ENCODE results near the gene PABPN1L. TPM values are rescaled to one million over a fixed set of nuclear protein-coding genes. Genes with fewer than 3 reads are reported as not detected.

PABPN1L gene
- total and polyA plus RNA-seq, 12 donors = 0.22 to 3.3 (median 0.62) TPM; not detected in 4

DNA sequence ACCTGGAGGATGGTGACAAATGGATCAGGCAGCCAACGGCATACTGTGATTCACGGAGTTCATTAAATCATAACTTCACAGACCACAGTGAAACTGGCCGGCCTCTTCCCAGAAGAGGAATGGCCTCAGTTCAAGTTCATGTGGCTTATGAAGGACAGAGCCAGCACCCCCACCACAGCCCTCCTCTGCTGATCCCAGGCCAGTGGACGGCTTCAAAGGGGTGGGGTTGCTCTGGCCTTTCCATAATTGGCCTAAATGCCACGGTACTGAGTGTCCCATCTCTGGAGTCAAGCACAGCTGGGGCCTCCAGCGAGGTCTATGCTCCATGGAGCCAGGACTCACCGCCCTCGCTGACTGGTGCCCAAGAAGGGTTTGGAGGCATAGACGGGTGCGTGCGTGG lies 31.1 kb downstream of the PABPN1L start:
- TF ChIP-seq, protein P1, sequence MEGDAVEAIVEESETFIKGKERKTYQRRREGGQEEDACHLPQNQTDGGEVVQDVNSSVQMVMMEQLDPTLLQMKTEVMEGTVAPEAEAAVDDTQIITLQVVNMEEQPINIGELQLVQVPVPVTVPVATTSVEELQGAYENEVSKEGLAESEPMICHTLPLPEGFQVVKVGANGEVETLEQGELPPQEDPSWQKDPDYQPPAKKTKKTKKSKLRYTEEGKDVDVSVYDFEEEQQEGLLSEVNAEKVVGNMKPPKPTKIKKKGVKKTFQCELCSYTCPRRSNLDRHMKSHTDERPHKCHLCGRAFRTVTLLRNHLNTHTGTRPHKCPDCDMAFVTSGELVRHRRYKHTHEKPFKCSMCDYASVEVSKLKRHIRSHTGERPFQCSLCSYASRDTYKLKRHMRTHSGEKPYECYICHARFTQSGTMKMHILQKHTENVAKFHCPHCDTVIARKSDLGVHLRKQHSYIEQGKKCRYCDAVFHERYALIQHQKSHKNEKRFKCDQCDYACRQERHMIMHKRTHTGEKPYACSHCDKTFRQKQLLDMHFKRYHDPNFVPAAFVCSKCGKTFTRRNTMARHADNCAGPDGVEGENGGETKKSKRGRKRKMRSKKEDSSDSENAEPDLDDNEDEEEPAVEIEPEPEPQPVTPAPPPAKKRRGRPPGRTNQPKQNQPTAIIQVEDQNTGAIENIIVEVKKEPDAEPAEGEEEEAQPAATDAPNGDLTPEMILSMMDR (IDR thresholded peaks at IDR 0.05) = no peak
- TF ChIP-seq POLR2A (IDR thresholded peaks at IDR 0.05) = no peak
- peaks cover 0 to 18% of the 10 kb centered on the region in 2 donors for H3K36me3 ChIP-seq (replicated peaks in 1 of 2)
- H3K27me3 ChIP-seq = no peaks in the 10 kb centered on the region
- no peak overlapping the region for H3K4me3 ChIP-seq
- H3K9me3 ChIP-seq (replicated peaks in 1 of 3) = no peaks in the 10 kb centered on the region
- WGBS, 4 donors = 71 to 84% (median 80%) methylated on average over 10 to 11 of the region's 11 CpGs
- intact Hi-C loops (cut with DNase I) = no loop called here
- peak in 1 of 7 donors; percentile 71 for DNase-seq
- no peaks in the 10 kb centered on the region for H3K4me1 ChIP-seq (replicated peaks in 1 of 2)
- peak overlapping the region in 2 of 5 donors; percentile 12 to 55 for H3K27ac ChIP-seq

DNA sequence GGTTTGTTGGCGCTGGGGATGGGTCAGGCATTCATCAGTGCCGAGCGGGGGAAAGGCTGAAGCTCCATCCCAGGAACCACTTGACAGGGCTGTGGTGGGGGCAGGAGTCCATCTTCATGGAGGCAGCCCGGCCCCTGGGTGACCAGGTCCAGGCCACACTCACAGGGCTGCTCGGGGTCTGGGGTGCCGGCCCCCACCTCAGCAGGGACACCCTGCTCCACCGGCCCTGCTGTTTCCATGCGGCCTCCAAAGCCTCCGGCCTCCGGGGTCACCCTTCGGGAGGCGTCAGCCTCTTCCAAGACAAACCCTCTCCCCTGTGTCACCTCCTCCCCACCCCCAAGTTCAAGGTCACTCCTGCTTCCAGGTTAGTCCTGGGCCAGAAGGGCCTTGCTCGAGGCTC lies 31.8 kb downstream of the PABPN1L start:
- Histone ChIP-seq H3K4me1 (replicated peaks in 1 of 2) (no peaks in the 10 kb centered on the region), H3K27ac (peak overlapping the region in 1 of 5 donors; percentile 22), H3K36me3 (replicated peaks in 1 of 2) (peaks cover 0 to 11% of the 10 kb centered on the region in 2 donors), H3K27me3 (no peaks in the 10 kb centered on the region), H3K4me3 (no peak overlapping the region), H3K9me3 (replicated peaks in 1 of 3) (no peaks in the 10 kb centered on the region)
- DNase-seq = no peak
- 86 to 95% (median 90%) methylated on average over 9 to 13 of the region's 13 CpGs for WGBS, 4 donors
- TF ChIP-seq POLR2A (IDR thresholded peaks at IDR 0.05) = no peak
- intact Hi-C loops (cut with DNase I) = no loop called here

- Histone ChIP-seq H3K27ac (no peak overlapping the region), H3K4me1 (replicated peaks in 1 of 2) (no peaks in the 10 kb centered on the region), H3K4me3 (no peak overlapping the region), H3K9me3 (replicated peaks in 1 of 3) (no peaks in the 10 kb centered on the region), H3K27me3 (no peaks in the 10 kb centered on the region), H3K36me3 (replicated peaks in 1 of 2) (peaks cover 0 to 4% of the 10 kb centered on the region in 2 donors)
- WGBS, 4 donors = 91 to 97% (median 97%) methylated on average over 9 to 13 of the region's 13 CpGs
- DNase-seq = no peak
- TF ChIP-seq, protein P1 (IDR thresholded peaks at IDR 0.05) = no peak
- TF ChIP-seq POLR2A (IDR thresholded peaks at IDR 0.05) = no peak
- intact Hi-C loops (cut with DNase I) = no loop called here
These were observed 33.4 kb downstream of the PABPN1L start for GRCh38 chr16:88833086-88833485.

DNA sequence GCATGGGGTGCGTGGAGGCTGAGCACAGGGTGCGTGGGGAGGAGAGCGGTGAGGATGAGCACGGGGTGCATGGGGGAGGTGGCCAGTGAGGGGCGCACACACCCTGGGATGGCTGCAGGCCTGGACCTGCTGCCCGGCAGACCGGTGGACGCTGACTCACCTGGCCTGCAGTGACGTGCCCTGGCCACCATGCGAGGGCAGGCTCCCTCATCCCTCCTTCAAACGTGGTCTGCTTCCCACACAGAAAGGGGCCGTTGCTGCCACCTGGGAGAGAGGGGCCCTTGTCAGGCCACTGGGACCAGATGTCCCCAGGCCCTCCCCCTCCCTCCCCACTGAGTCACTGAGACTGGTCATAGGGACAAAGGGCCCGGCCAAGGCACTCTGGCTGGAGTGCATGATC lies 34.6 kb downstream of the PABPN1L start:
- no peak for TF ChIP-seq POLR2A (IDR thresholded peaks at IDR 0.05)
- TF ChIP-seq, protein P1 (IDR thresholded peaks at IDR 0.05) = peak in 2 of 6 experiments; percentile 12 to 30
- WGBS, 4 donors = 60 to 70% (median 64%) methylated on average over 1 to 13 of the region's 13 CpGs
- no peaks in the 10 kb centered on the region for H3K27me3 ChIP-seq
- H3K4me3 ChIP-seq = no peak overlapping the region
- no peak overlapping the region for H3K27ac ChIP-seq
- no peaks in the 10 kb centered on the region for H3K9me3 ChIP-seq (replicated peaks in 1 of 3)
- H3K4me1 ChIP-seq (replicated peaks in 1 of 2) = no peaks in the 10 kb centered on the region
- intact Hi-C loops (cut with DNase I) = no loop called here
- peaks cover 0 to 9% of the 10 kb centered on the region in 2 donors for H3K36me3 ChIP-seq (replicated peaks in 1 of 2)
- peak in 2 of 7 donors; percentile 51 to 67 for DNase-seq

GRCh38 chr16:88830783-88831182 lies 35.7 kb downstream of the PABPN1L start:
- Histone ChIP-seq H3K27ac (peak overlapping the region in 2 of 5 donors; percentile 20 to 49), H3K4me3 (no peak overlapping the region), H3K4me1 (replicated peaks in 1 of 2) (no peaks in the 10 kb centered on the region), H3K27me3 (no peaks in the 10 kb centered on the region), H3K36me3 (replicated peaks in 1 of 2) (peaks cover 0 to 13% of the 10 kb centered on the region in 2 donors), H3K9me3 (replicated peaks in 1 of 3) (no peaks in the 10 kb centered on the region)
- DNase-seq = no peak
- WGBS, 4 donors = 88 to 95% (median 92%) methylated on average over 13 to 14 of the region's 14 CpGs
- no peak for TF ChIP-seq POLR2A (IDR thresholded peaks at IDR 0.05)
- TF ChIP-seq, protein P1 (IDR thresholded peaks at IDR 0.05) = no peak
- intact Hi-C loops (cut with DNase I) = no loop called here

Measured in adrenal gland (tissue), 12 donors.